Measurements from ENCODE around the gene AKNAD1. TPM values are rescaled to one million over a fixed set of nuclear protein-coding genes. Genes with fewer than 3 reads are reported as not detected.
A peak's percentile ranks its signal among the peaks of the same experiment; 100 is the strongest.

Gene AKNAD1
- polyA plus RNA-seq, 1 donor from 2014 or later, result not detected

- Histone ChIP-seq H3K4me2 (ENCODE audit: low read length) (peak overlapping the region; percentile 6), H3K9ac (ENCODE audit: low read length) (no peak overlapping the region), H3K27me3 (ENCODE audit: insufficient read depth, low read depth, low read length) (no peaks in the 10 kb centered on the region), H2AFZ (ENCODE audit: low read depth, low read length) (no peak overlapping the region), H3K36me3 (ENCODE audit: insufficient read depth, low read length) (no peaks in the 10 kb centered on the region), H3K9me3 (ENCODE audit: low read length) (no peaks in the 10 kb centered on the region), H3K27ac (ENCODE audit: low read length) (peak overlapping the region; percentile 4), H3K9me2 (ENCODE audit: insufficient read depth, low read length) (no peaks in the 10 kb centered on the region), H3K4me3 (ENCODE audit: low read length) (peak overlapping the region; percentile 23), H4K20me1 (ENCODE audit: insufficient read depth) (no peaks in the 10 kb centered on the region), H3F3A (ENCODE audit: insufficient read depth, low read length, poor library complexity, severe bottlenecking) (no peaks in the 10 kb centered on the region), H3K79me2 (replicated peaks; ENCODE audit: insufficient read depth, low read length) (no peaks in the 10 kb centered on the region)
- no peak for TF ChIP-seq CTCF (IDR thresholded peaks at IDR 0.05; ENCODE audit: poor library complexity, severe bottlenecking)
- no peak for TF ChIP-seq RAD21 (conservative IDR thresholded peaks at IDR 0.05)
- TF ChIP-seq EP300 (conservative IDR thresholded peaks at IDR 0.05; ENCODE audit: poor library complexity, severe bottlenecking), result peak; percentile 33
- no peak for TF ChIP-seq MXI1 (conservative IDR thresholded peaks at IDR 0.05; ENCODE audit: poor library complexity, severe bottlenecking)
Measured at GRCh38 chr1:108884968-108885367, 28.1 kb upstream of the AKNAD1 start.

- H3K9ac ChIP-seq (ENCODE audit: low read length), result no peak overlapping the region
- no peaks in the 10 kb centered on the region for H4K20me1 ChIP-seq (ENCODE audit: insufficient read depth)
- peaks cover under 1% of the 10 kb centered on the region for H3K27me3 ChIP-seq (ENCODE audit: insufficient read depth, low read depth, low read length)
- H3F3A ChIP-seq (ENCODE audit: insufficient read depth, low read length, poor library complexity, severe bottlenecking), result no peaks in the 10 kb centered on the region
- no peaks in the 10 kb centered on the region for H3K79me2 ChIP-seq (replicated peaks; ENCODE audit: insufficient read depth, low read length)
- no peak overlapping the region for H3K4me3 ChIP-seq (ENCODE audit: low read length)
- H3K27ac ChIP-seq (ENCODE audit: low read length), result no peak overlapping the region
- H3K9me3 ChIP-seq (ENCODE audit: low read length), result no peaks in the 10 kb centered on the region
- no peak overlapping the region for H2AFZ ChIP-seq (ENCODE audit: low read depth, low read length)
- H3K4me2 ChIP-seq (ENCODE audit: low read length), result no peak overlapping the region
- no peaks in the 10 kb centered on the region for H3K36me3 ChIP-seq (ENCODE audit: insufficient read depth, low read length)
- H3K9me2 ChIP-seq (ENCODE audit: insufficient read depth, low read length), result no peaks in the 10 kb centered on the region
- no peak for TF ChIP-seq EZH2 (IDR thresholded peaks at IDR 0.05; ENCODE audit: borderline replicate concordance, insufficient read depth, low read length, poor library complexity, severe bottlenecking)
- no peak for TF ChIP-seq CTCF (IDR thresholded peaks at IDR 0.05; ENCODE audit: poor library complexity, severe bottlenecking)
- no peak for TF ChIP-seq RAD21 (conservative IDR thresholded peaks at IDR 0.05)
- no peak for TF ChIP-seq MXI1 (conservative IDR thresholded peaks at IDR 0.05; ENCODE audit: poor library complexity, severe bottlenecking)
- TF ChIP-seq POLR2AphosphoS5 (IDR thresholded peaks at IDR 0.05), result no peak
- TF ChIP-seq SMC3 (conservative IDR thresholded peaks at IDR 0.05; ENCODE audit: poor library complexity), result no peak
- no peak for TF ChIP-seq EP300 (conservative IDR thresholded peaks at IDR 0.05; ENCODE audit: poor library complexity, severe bottlenecking)
- TF ChIP-seq REST (IDR thresholded peaks at IDR 0.05; ENCODE audit: borderline replicate concordance), result no peak
- TF ChIP-seq TAF1 (IDR thresholded peaks at IDR 0.05; ENCODE audit: low read depth), result no peak
Measured at GRCh38 chr1:108882837-108883236, 25.9 kb upstream of the AKNAD1 start.
